ENCODE measurements around the gene ZBP1. TPM values are rescaled to one million over a fixed set of nuclear protein-coding genes. Genes with fewer than 3 reads are reported as not detected.

ZBP1 gene
- total RNA-seq, 2 experiments from 2014 or later: 39.0 to 40.1 TPM

DNA sequence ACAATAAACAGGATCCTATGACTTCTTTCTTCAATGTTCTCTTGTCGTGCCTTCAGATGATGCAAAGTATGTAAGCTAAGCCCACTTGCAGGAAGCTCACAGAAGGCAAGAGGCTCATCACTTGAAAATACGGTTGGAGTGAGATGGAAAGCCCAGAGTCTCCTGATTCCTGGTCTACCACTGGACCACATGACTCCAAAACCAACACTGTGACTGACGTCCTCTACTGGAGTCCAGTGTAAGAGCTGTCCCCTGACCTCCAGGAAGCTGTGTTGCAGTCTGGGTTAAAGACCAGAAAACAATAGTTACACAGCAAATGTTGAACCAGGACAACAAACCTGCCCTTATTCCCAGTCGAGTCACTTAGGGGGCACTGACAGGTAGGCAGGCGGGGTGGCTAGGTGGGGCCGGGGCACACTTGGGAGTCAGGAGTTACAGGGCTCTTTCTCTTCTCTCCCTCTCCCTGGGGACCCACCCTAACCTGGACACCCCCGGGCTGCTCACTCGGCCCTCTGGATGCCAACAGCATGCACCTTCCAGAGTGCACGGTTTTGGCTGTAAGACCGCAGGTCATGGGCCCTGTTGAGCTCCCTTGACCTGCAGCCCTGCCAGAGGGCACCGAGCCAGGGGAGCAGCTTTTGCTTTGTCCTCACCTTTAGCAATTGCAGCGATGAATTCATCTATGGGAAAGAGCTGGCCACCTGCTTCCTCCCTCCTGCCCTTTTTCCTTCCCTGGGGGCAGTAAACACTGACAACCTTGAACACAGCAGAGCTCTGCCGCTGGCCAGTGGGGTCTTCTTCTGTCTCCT lies 51.9 kb downstream of the ZBP1 start:
- no peak for TF ChIP-seq CTCF (IDR thresholded peaks at IDR 0.05)
- intact Hi-C loops (cut with DNase I, micrococcal nuclease): no loop called here
- H3K27ac ChIP-seq (ENCODE audit: low read depth in 1 of 2, low read length in 2 of 2): no peak overlapping the region
- CTCF ChIA-PET: no interaction called here
- DNase-seq: no peak
- peaks cover 4 to 13% of the 10 kb centered on the region in 2 experiments for H3K27me3 ChIP-seq (ENCODE audit: control insufficient read depth in 1 of 2, insufficient read depth in 2 of 2, low read length in 2 of 2)
- no peaks in the 10 kb centered on the region for H3K9me3 Mint-ChIP-seq
- no peaks in the 10 kb centered on the region for H3K36me3 ChIP-seq (ENCODE audit: insufficient read depth, low read length)
- POLR2A ChIA-PET: no interaction called here
- no peaks in the 10 kb centered on the region for H3K9me3 ChIP-seq (ENCODE audit: control insufficient read depth in 1 of 2, insufficient read depth in 1 of 2, low read length in 2 of 2)
- no peaks in the 10 kb centered on the region for H3K4me1 ChIP-seq (ENCODE audit: insufficient read depth, low read length)
- no peak overlapping the region for H3K27ac Mint-ChIP-seq
- H3K4me1 Mint-ChIP-seq (ENCODE audit: low read depth): no peaks in the 10 kb centered on the region
- no peaks in the 10 kb centered on the region for H3K36me3 Mint-ChIP-seq (ENCODE audit: low read depth)
- ATAC-seq (ENCODE audit: poor library complexity): no peak
- no peak overlapping the region for H3K4me3 ChIP-seq (ENCODE audit: low read length)
- peaks cover 65% of the 10 kb centered on the region for H3K27me3 Mint-ChIP-seq
- H3K4me3 Mint-ChIP-seq: no peak overlapping the region

- ATAC-seq (ENCODE audit: poor library complexity): no peak
- no peak overlapping the region for H3K27ac ChIP-seq (ENCODE audit: low read depth in 1 of 2, low read length in 2 of 2)
- CTCF ChIA-PET: no interaction called here
Measured at GRCh38 chr20:57567471-57568079, 52.7 kb downstream of the ZBP1 start.

DNA sequence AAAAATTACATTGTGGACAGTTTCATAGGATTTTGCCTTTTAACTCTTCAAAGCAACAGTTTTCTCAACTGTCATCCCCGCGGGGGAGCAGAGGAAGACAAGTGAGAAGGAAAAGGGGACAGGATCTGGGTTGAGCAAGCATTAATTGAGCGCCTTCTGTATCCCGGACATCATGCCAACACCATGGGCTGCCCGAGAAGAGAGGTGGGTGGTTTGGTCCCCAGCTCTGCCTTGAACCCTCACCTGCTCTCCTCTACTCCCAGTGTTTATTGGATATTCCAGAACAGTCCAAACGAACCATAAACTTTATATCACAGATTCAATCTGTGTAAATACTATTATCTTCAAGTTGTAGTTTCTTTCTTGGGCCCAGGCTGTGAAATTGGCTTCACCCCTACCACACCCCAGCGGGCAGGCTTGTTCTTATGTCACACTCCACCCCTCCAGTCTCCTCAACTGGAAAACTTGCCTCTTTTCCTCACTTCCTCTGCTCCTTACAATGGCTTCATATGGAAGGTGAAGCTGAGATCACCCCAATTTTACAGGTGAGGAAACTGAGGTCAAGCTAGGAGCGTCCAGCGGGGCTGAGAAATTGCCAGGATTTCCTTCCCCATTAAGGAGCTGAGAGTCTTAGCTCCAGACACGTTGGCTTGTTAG lies 53.3 kb downstream of the ZBP1 start:
- Histone ChIP-seq H3K27ac (ENCODE audit: low read depth in 1 of 2, low read length in 2 of 2) (no peak overlapping the region), H3K36me3 (ENCODE audit: insufficient read depth, low read length) (no peaks in the 10 kb centered on the region), H3K9me3 (ENCODE audit: control insufficient read depth in 1 of 2, insufficient read depth in 1 of 2, low read length in 2 of 2) (no peaks in the 10 kb centered on the region), H3K27me3 (ENCODE audit: control insufficient read depth in 1 of 2, insufficient read depth in 2 of 2, low read length in 2 of 2) (peaks cover 4 to 7% of the 10 kb centered on the region in 2 experiments), H3K4me1 (ENCODE audit: insufficient read depth, low read length) (no peaks in the 10 kb centered on the region), H3K4me3 (ENCODE audit: low read length) (no peak overlapping the region)
- H3K27me3 Mint-ChIP-seq: peaks cover 56% of the 10 kb centered on the region
- ATAC-seq (ENCODE audit: poor library complexity) (no peak), DNase-seq (no peak)
- CTCF ChIA-PET: no interaction called here
- POLR2A ChIA-PET: no interaction called here
- H3K4me1 Mint-ChIP-seq (ENCODE audit: low read depth): no peaks in the 10 kb centered on the region
- H3K36me3 Mint-ChIP-seq (ENCODE audit: low read depth): no peaks in the 10 kb centered on the region
- H3K27ac Mint-ChIP-seq: no peak overlapping the region
- TF ChIP-seq CTCF (IDR thresholded peaks at IDR 0.05): no peak
- intact Hi-C loops (cut with DNase I, micrococcal nuclease): no loop called here
- no peak overlapping the region for H3K4me3 Mint-ChIP-seq
- H3K9me3 Mint-ChIP-seq: no peaks in the 10 kb centered on the region

More at GRCh38 chr20:57567471-57568079, 52.7 kb downstream of the ZBP1 start:
- H3K27me3 ChIP-seq (ENCODE audit: control insufficient read depth in 1 of 2, insufficient read depth in 2 of 2, low read length in 2 of 2): peaks cover 4 to 11% of the 10 kb centered on the region in 2 experiments
- no peak for DNase-seq
- Mint-ChIP-seq H3K27ac (no peak overlapping the region), H3K4me3 (no peak overlapping the region), H3K4me1 (ENCODE audit: low read depth) (no peaks in the 10 kb centered on the region), H3K36me3 (ENCODE audit: low read depth) (no peaks in the 10 kb centered on the region), H3K9me3 (no peaks in the 10 kb centered on the region), H3K27me3 (peaks cover 58% of the 10 kb centered on the region)
- POLR2A ChIA-PET: no interaction called here
- no peaks in the 10 kb centered on the region for H3K9me3 ChIP-seq (ENCODE audit: control insufficient read depth in 1 of 2, insufficient read depth in 1 of 2, low read length in 2 of 2)
- no peaks in the 10 kb centered on the region for H3K36me3 ChIP-seq (ENCODE audit: insufficient read depth, low read length)
- H3K4me3 ChIP-seq (ENCODE audit: low read length): no peak overlapping the region
- intact Hi-C loops (cut with DNase I, micrococcal nuclease): no loop called here
- TF ChIP-seq CTCF (IDR thresholded peaks at IDR 0.05): no peak
- no peaks in the 10 kb centered on the region for H3K4me1 ChIP-seq (ENCODE audit: insufficient read depth, low read length)

All from CD4-positive, alpha-beta T cell (primary cell).